Fibroblast of the conjunctiva (primary cell): Measurements from ENCODE around the gene ACSL5.

Experiments
- DNase-seq: peaks from one replicate; pipeline ENCODE4 v3.0.0-alpha.2; 2010; ENCODE audit warnings: low read depth

Gene ACSL5

GRCh38 chr10:112373912-112374338 lies at the start of gene ACSL5:
TSS of gene ACSL5 (plus strand) at chr10:112374116. CDS start at chr10:112394947, 20,831 bp downstream.
- DNase-seq: no peak

GRCh38 chr10:112327678-112328077 lies 46.2 kb upstream of the ACSL5 start:
- DNase-seq: no peak

GRCh38 chr10:112330162-112330561 lies 43.8 kb upstream of the ACSL5 start:
- no peak for DNase-seq

GRCh38 chr10:112330607-112331160 lies 43.2 kb upstream of the ACSL5 start:
- DNase-seq: no peak

GRCh38 chr10:112332022-112332421 lies 41.9 kb upstream of the ACSL5 start:
- no peak for DNase-seq

GRCh38 chr10:112332509-112333228 lies 41.2 kb upstream of the ACSL5 start:
- DNase-seq: no peak

- DNase-seq: no peak
Observed at GRCh38 chr10:112333452-112333851, 40.5 kb upstream of the ACSL5 start.

- no peak for DNase-seq
Observed at GRCh38 chr10:112335111-112335867, 38.6 kb upstream of the ACSL5 start.

- DNase-seq: no peak
Observed at GRCh38 chr10:112335868-112336265, 38.0 kb upstream of the ACSL5 start.

- DNase-seq: no peak
Observed at GRCh38 chr10:112336556-112337201, 37.2 kb upstream of the ACSL5 start.

GRCh38 chr10:112338957-112339356 lies 35.0 kb upstream of the ACSL5 start:
- no peak for DNase-seq

- DNase-seq: no peak
Observed at GRCh38 chr10:112340601-112341000, 33.3 kb upstream of the ACSL5 start.

GRCh38 chr10:112343056-112343806 lies 30.7 kb upstream of the ACSL5 start:
- no peak for DNase-seq

- no peak for DNase-seq
Observed at GRCh38 chr10:112344261-112344660, 29.7 kb upstream of the ACSL5 start.

- no peak for DNase-seq
Observed at GRCh38 chr10:112345202-112345601, 28.7 kb upstream of the ACSL5 start.

GRCh38 chr10:112345743-112346142 lies 28.2 kb upstream of the ACSL5 start:
- DNase-seq: no peak

GRCh38 chr10:112346774-112347173 lies 27.1 kb upstream of the ACSL5 start:
- no peak for DNase-seq

GRCh38 chr10:112347709-112348671 lies 25.9 kb upstream of the ACSL5 start:
- no peak for DNase-seq

GRCh38 chr10:112348759-112349158 lies 25.2 kb upstream of the ACSL5 start:
- DNase-seq: no peak

GRCh38 chr10:112349521-112350085 lies 24.3 kb upstream of the ACSL5 start:
- DNase-seq: no peak
